ENCODE data around the gene HMGN1.

Gene HMGN1

GRCh38 chr21:39387461-39388037 is 38.7 kb upstream of the HMGN1 start:
- peak overlapping the region; percentile 85 for H2AFZ ChIP-seq (ENCODE audit: low read length)
- peak overlapping the region; percentile 75 for H3K9ac ChIP-seq (ENCODE audit: low read depth, low read length, poor library complexity, severe bottlenecking)
- H3K4me3 ChIP-seq (ENCODE audit: low read length, poor library complexity, severe bottlenecking) = peak overlapping the region; percentile 78
- H4K20me1 ChIP-seq (ENCODE audit: insufficient read depth, low read length, poor library complexity, severe bottlenecking) = no peaks in the 10 kb centered on the region
- H3F3A ChIP-seq (ENCODE audit: low read depth) = peaks cover 3% of the 10 kb centered on the region; the same call in 1 of the 2 replicates
- TF ChIP-seq CTCF (conservative IDR thresholded peaks at IDR 0.05; ENCODE audit: low read length) (no peak), EZH2phosphoT487 (IDR thresholded peaks at IDR 0.05; ENCODE audit: borderline replicate concordance) (no peak)
- no peaks in the 10 kb centered on the region for H3K9me2 ChIP-seq (replicated peaks; ENCODE audit: low read depth, low read length)
- peaks cover 11% of the 10 kb centered on the region; the same call in 1 of the 2 replicates for H3K36me3 ChIP-seq (ENCODE audit: insufficient read depth, low read length)
- H3K9me3 ChIP-seq (ENCODE audit: insufficient read depth, low read depth, low read length) = no peaks in the 10 kb centered on the region
- no peaks in the 10 kb centered on the region for H3K27me3 ChIP-seq (ENCODE audit: insufficient read depth, low read length, poor library complexity, severe bottlenecking)
- peaks cover 27% of the 10 kb centered on the region for H3K4me1 ChIP-seq (ENCODE audit: insufficient read depth, low read length, poor library complexity, severe bottlenecking)
- H3K79me2 ChIP-seq (ENCODE audit: insufficient read depth, low read length) = peaks cover 32% of the 10 kb centered on the region; the same call in 1 of the 2 replicates
- H3K4me2 ChIP-seq (ENCODE audit: low read depth, low read length, poor library complexity, severe bottlenecking) = peak overlapping the region; percentile 98

GRCh38 chr21:39386899-39387298 is 38.0 kb upstream of the HMGN1 start:
- H3K4me2 ChIP-seq (ENCODE audit: low read depth, low read length, poor library complexity, severe bottlenecking) = peak overlapping the region; percentile 98
- H3K4me1 ChIP-seq (ENCODE audit: insufficient read depth, low read length, poor library complexity, severe bottlenecking) = peaks cover 27% of the 10 kb centered on the region
- peaks cover 36% of the 10 kb centered on the region; the same call in 1 of the 2 replicates for H3K79me2 ChIP-seq (ENCODE audit: insufficient read depth, low read length)
- H3F3A ChIP-seq (ENCODE audit: low read depth) = peaks cover 3% of the 10 kb centered on the region; the same call in 1 of the 2 replicates
- TF ChIP-seq EZH2phosphoT487 (IDR thresholded peaks at IDR 0.05; ENCODE audit: borderline replicate concordance) (no peak), CTCF (conservative IDR thresholded peaks at IDR 0.05; ENCODE audit: low read length) (no peak)
- peak overlapping the region; percentile 78 for H3K4me3 ChIP-seq (ENCODE audit: low read length, poor library complexity, severe bottlenecking)
- H3K9me3 ChIP-seq (ENCODE audit: insufficient read depth, low read depth, low read length) = no peaks in the 10 kb centered on the region
- peak overlapping the region; percentile 75 for H3K9ac ChIP-seq (ENCODE audit: low read depth, low read length, poor library complexity, severe bottlenecking)
- H3K9me2 ChIP-seq (replicated peaks; ENCODE audit: low read depth, low read length) = no peaks in the 10 kb centered on the region
- no peaks in the 10 kb centered on the region for H3K27me3 ChIP-seq (ENCODE audit: insufficient read depth, low read length, poor library complexity, severe bottlenecking)
- peak overlapping the region; percentile 85; the same call in 1 of the 2 replicates for H2AFZ ChIP-seq (ENCODE audit: low read length)
- no peaks in the 10 kb centered on the region for H4K20me1 ChIP-seq (ENCODE audit: insufficient read depth, low read length, poor library complexity, severe bottlenecking)
- peaks cover 5% of the 10 kb centered on the region; the same call in 1 of the 2 replicates for H3K36me3 ChIP-seq (ENCODE audit: insufficient read depth, low read length)

GRCh38 chr21:39386194-39386593 is 37.3 kb upstream of the HMGN1 start:
- H3K4me2 ChIP-seq (ENCODE audit: low read depth, low read length, poor library complexity, severe bottlenecking) = no peak overlapping the region

More at GRCh38 chr21:39386194-39386593, 37.3 kb upstream of the HMGN1 start:
- H3K9me2 ChIP-seq (replicated peaks; ENCODE audit: low read depth, low read length) = no peaks in the 10 kb centered on the region
- no peak overlapping the region for H2AFZ ChIP-seq (ENCODE audit: low read length)
- TF ChIP-seq EZH2phosphoT487 (IDR thresholded peaks at IDR 0.05; ENCODE audit: borderline replicate concordance) = no peak
- no peak for TF ChIP-seq CTCF (conservative IDR thresholded peaks at IDR 0.05; ENCODE audit: low read length)
- peaks cover 3% of the 10 kb centered on the region; the same call in 1 of the 2 replicates for H3F3A ChIP-seq (ENCODE audit: low read depth)
- H3K27me3 ChIP-seq (ENCODE audit: insufficient read depth, low read length, poor library complexity, severe bottlenecking) = no peaks in the 10 kb centered on the region
- no peak overlapping the region for H3K4me3 ChIP-seq (ENCODE audit: low read length, poor library complexity, severe bottlenecking)
- H3K79me2 ChIP-seq (ENCODE audit: insufficient read depth, low read length) = peaks cover 37% of the 10 kb centered on the region; the same call in 1 of the 2 replicates
- H3K36me3 ChIP-seq (ENCODE audit: insufficient read depth, low read length) = no peaks in the 10 kb centered on the region
- no peaks in the 10 kb centered on the region for H3K9me3 ChIP-seq (ENCODE audit: insufficient read depth, low read depth, low read length)
- no peak overlapping the region for H3K9ac ChIP-seq (ENCODE audit: low read depth, low read length, poor library complexity, severe bottlenecking)
- H4K20me1 ChIP-seq (ENCODE audit: insufficient read depth, low read length, poor library complexity, severe bottlenecking) = no peaks in the 10 kb centered on the region
- H3K4me1 ChIP-seq (ENCODE audit: insufficient read depth, low read length, poor library complexity, severe bottlenecking) = peaks cover 30% of the 10 kb centered on the region

Data from Loucy (cell line).